HG02884 (cell line): ENCODE measurements around the gene MTIF3.
"Not testable (repeated sequence)": the region's sequence is repeated elsewhere in the genome, so short reads cannot be mapped to it uniquely, and the experiment has no call there.

ENCODE experiments used
- ATAC-seq: cut with Tn5 transposase; IDR thresholded peaks from one replicate; pipeline ENCODE4 v1.9.1; 2021; ENCODE audit warnings: mild to moderate bottlenecking, moderate library complexity; ENCODE audit not compliant: unreplicated experiment

Gene MTIF3

DNA sequence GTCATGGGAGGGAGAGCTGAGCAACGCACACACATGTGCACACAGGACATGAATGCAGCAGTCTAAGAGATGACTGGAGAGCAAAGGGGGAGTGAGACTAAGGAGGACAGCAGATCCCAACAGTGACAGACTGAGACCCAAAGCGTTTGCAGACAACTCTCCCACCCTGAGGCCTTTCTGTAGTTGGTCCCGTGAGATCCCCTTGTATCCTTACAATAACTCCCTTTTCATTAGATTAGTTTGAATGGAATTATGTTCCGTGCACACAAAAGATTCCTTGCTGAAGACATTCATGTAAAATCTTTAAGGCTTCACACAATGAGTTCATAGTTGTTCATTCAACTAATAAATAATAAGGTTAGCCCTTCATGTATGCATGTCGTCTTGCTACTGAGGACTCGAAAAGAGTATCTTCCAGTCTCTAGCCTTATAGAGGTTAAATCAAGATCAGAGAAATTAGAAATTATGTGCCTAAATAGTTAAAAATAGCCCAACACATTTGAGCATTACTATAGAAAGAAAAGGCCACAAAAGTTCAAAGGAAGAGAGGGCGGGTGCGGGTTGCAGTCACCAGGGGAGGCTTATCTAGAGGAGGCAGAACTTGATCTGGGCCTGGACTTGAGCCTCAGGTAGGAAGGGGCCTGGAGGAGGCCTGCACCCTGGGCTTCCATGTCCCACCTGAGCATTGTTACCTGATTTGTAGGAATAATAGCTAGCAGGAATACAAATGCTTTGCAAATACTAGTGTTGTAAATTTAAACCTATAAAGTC lies 29.1 kb downstream of the MTIF3 start:
- ATAC-seq: no peak

DNA sequence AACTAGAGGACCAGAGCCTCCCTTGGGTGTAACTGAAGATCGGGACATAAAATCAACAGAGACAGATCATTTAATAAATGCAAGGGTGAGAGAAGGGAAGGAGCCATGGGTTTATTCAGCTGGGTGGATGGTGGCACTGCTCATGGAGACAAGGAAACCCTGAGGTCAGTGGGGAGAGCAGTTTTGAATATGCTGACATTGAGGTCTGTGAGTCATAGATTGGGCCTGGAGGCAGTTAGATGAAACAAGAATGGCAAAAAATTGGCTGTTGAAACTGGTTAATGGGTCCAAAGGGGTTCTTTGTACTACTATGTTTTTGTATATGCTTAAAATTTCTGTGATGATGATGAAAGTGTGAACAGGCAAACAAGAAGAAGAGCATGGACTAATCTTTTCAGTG lies 31.0 kb downstream of the MTIF3 start:
- no peak for ATAC-seq

DNA sequence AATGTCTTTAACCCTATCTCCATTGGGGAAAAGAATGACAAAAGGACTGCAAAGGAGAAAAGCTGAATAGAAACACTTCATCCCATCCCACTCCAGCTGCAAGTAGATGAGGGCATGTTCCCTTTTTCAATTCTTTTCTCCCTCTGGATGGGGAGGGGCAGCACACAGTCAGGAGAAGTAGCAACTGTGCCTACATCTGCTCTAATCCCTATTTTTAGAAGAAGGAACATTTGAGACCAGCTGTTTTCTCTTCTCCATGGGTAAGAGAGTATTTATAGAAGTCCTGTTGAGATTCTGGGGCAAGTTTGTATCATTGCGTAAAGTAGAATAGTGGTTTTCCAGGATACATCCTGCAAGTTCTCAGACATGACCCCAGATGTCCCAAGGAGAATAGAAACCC lies 35.2 kb downstream of the MTIF3 start:
- no peak for ATAC-seq

GRCh38 chr13:27411341-27411740 lies 39.0 kb downstream of the MTIF3 start:
- ATAC-seq: no peak

GRCh38 chr13:27409013-27409412 lies 41.4 kb downstream of the MTIF3 start:
- ATAC-seq: no peak

DNA sequence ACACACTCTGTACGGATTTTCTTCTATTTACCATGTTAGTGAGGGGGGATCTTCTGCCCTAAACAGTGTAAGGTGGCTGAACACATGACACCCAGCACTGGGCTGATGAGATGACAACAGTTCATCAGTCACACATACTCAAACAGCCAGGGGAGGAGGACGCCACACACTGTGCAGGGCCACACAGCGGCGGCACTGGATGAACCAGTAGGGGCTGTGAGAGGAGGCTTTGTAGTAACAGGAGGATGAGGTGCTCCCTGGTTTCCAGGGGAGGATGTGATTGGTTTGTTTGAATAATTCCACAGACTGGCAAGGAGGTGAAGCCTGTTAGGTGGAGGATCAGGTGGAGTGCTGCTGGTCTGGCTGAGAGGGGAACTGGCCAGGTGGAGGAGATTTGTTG lies 42.3 kb downstream of the MTIF3 start:
- no peak for ATAC-seq

GRCh38 chr13:27406178-27406939 lies 44.0 kb downstream of the MTIF3 start:
- no peak for ATAC-seq

DNA sequence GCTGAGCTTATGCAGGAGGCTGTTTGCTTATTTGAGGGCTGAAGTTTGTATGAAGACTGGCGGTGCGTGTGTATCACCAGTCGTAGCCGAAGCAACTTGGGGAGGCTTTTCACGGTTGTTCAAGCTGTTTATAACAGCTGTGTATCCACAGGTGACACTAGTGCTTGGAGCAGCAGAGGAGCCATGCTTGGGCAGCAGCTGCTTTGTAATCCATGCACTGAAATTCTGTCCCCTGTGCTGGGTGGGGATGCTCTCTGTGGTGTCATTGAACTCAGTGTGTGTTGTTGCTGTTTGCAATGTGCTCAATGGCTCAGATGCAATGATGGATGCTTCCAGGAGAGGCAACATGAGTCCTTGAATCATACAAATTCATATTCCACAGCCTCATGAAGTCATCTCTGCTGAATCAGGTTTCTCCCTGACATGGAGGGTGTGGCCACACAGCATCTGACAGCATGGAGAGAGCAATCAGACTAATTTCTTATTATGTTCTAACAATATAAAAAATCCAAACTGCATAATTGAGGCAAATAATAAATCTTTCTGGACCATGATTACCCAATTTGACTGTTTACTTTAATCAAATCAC lies 44.7 kb downstream of the MTIF3 start:
- no peak for ATAC-seq

DNA sequence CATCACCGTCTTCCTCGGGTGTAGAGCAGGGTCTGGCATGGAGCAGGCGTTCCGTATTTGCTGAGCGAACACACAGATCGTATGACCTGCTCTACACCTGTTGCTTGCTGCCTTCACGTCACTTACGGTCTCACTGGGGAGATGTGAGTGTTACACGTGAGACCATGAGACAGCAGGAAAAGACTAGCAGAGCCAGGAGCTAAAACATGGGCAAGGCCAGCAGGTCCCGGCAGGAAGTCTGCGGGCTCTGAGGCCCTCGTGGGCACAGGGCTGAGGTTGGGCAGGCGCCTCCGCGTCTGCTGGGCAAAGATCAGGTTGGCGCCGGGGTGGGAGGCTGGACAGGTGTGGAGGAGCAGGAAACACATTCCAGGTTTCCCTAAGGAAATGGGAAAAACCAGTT lies 45.7 kb downstream of the MTIF3 start:
- ATAC-seq: no peak

DNA sequence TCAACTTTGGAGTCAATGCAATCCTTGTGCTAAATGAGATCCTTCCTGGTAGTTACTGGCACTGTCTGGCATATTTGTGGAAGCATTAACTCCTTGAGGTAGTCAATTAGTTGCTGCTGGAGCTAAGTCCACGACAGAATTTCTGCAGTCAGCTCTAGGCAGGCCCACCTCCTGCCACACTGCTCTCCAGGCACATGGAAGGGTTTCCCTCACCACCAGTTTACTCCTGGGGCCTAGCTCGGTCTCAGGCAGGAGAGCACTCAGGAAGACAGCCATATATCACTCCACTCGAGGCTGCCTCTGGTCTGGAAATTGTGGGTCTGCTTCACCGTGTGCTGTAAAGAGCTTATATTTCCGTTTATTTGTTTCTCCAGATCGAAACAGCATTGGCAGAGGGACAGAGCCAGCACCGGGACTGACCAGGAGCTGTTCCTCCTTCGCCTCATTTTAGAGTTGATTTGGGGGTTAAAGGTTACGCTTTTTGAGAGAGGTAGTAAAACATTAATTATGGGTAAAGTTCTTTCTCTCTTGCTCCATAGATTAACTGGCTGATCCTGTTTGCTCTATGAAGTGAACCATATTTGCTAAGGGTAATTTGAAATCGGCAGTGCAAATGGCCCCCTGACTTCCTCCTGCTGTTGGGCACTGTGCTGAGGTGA lies 46.5 kb downstream of the MTIF3 start:
- no peak for ATAC-seq

GRCh38 chr13:27403203-27403678 lies 47.1 kb downstream of the MTIF3 start:
- ATAC-seq: no peak

DNA sequence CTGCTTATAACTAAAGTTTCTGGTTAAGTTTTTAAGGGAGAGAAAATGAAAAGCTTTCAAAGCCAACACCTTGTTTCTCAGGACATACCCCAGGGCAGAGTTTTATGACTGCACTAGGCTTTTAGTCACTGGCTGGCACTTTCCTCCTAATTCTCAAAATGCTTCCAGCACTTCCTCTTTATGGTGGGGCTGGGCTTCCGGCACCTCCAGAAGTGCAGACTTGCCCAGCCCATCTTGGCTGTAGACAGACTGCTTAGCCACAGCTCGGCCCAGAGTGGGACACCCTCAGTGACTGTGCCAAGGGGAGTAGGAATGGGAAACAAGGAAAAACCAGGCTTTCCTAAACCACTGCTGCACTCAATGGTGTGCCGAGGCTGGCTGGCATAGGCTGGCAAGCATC lies 49.2 kb downstream of the MTIF3 start:
- ATAC-seq: no peak

DNA sequence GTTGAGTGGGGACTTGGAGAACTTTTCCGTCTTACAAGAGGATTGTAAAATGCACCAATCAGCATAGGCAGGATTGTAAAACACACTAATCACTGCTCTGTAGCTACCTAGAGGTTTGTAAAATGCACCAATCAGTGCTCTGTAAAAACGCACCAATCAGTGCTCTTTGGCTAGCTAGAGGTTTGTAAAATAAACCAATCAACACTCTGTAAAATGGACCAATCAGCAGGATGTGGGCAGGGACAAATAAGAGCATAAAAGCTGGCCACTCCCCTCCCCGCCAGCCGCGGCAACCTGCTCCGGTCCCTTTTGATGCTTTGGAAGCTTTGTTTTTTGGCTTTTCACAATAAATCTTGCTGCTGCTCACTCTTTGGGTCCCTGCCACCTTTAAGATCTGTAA lies 50.0 kb downstream of the MTIF3 start:
- ATAC-seq: not testable (repeated sequence)

DNA sequence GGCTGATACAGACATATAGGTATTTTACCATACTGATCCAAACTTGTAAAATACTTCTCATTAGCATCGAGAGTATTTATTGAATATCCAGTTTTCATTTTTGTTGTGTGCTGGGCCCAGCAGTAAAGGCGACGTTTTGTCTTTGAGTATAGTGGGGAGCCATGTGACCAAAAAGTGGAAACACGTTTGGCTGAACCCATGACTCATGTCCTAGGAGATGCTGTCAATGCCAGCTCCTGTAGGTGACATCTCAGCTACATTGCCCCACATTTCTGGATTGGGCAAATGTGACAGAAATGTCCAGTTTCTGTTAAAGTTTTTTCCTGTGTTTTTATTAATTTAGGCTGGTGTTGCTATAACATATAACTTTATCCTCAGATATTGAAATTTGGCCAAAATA lies 52.0 kb downstream of the MTIF3 start:
- ATAC-seq: no peak

- ATAC-seq: no peak
These were observed 54.0 kb downstream of the MTIF3 start for GRCh38 chr13:27396252-27396846.

GRCh38 chr13:27395007-27395510 lies 55.3 kb downstream of the MTIF3 start:
- ATAC-seq: no peak

DNA sequence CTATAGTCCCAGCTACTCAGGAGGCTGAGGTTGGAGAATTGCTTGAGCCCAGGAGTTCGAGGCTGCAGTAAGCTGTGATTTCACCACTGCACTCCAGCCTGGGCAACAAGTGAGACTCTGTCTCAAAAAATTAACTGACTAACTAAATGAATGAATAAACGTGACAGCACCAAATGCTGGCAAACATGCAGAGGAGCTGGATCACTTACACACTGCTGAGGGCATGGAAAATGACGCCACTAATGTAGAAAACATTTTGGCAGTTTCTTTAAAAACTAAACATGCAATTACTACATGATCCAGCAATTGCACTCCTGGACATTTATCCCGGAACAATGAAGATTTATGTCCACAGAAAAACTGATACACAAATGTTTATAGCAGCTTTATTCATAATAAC lies 57.3 kb downstream of the MTIF3 start:
- ATAC-seq: no peak

DNA sequence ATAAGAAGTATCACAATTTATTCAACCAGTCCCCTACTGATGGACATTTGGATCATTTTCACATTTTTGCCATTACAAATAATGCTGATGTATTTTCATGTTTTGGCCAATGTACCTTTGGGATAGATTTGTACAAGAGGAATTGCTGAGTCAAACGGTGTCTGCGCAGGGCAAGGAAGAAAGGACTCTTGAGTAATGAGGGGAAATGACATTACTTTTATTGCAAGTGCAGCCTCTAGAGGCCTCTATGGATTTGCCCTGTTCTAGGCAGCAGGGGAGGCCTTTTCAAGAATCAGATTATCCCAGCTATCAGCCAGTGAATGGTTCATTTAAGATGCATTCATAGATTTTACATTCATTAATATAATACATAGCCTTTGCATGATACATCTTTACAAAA lies 58.9 kb downstream of the MTIF3 start:
- no peak for ATAC-seq

DNA sequence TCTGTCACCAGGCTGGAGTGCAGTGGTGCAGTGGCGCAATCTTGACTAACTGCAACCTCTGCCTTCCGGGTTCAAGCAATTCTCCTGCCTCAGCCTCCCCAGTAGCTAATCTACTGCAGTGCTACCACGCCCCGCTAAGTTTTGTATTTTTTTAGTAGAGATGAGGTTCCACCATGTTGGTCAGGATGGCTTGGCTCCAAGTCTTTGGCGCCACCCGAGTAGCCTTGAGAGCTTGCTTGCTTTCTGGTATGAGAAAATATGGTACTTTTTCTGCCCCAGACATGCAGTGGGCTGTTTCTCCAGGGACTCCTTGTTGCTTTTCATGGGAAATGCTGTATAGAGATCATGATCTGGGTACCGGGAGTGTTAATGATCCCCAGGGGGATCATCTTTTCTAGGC lies 60.5 kb downstream of the MTIF3 start:
- no peak for ATAC-seq

DNA sequence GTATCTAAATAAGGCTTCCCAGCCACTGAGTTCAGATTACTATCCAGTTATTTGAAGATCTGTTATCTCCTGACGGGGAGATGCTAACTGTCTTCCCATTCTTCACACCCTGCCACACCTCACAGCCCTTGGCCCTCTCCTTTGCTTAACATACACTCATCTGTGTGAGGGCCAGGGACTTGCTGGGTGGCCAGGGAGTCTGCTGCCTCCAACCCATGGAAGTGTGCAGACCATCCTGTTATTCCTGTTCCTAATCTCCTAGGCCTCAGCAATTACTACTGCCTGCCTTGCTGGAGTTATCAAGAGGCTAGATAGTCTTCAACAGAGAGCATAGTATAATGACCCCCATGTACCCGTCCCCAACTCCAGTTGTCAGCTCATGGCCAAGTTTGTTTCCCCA lies 62.1 kb downstream of the MTIF3 start:
- ATAC-seq: no peak
